Endothelial cell of umbilical vein (primary cell): ENCODE results near the gene SRGAP1. TPM values are rescaled to one million over a fixed set of nuclear protein-coding genes. Genes with fewer than 3 reads are reported as not detected.

Experiments
- BruUV-seq: library from RNA; stranded (reverse); fragments of 400-500 nt; replicated peaks from 2 replicates; lab custom pipeline; 2021; lab: Mats Ljungman, UMichigan
- CTCF ChIA-PET: fragments of 300-600, 350-600 bp; sonication (Branson Sonifier 250); formaldehyde crosslinking; loops from one replicate; lab custom pipeline; 2021; ENCODE audit warnings: antibody characterized with exemption, inconsistent platforms; lab: Charles Lee
- POLR2A ChIA-PET: fragments of 300-600, 350-600 bp; sonication (Branson Sonifier 250); formaldehyde crosslinking; loops from one replicate; lab custom pipeline; 2021; ENCODE audit warnings: antibody characterized with exemption, inconsistent platforms; lab: Charles Lee
- DNase-seq: peaks from one replicate; pipeline ENCODE4 v3.0.0-alpha.2; 2011; ENCODE audit warnings: low read depth, low spot score
- FAIRE-seq: peaks from 2 replicates; lab custom pipeline; 2011; peaks lifted over from hg19 to GRCh38; lab: Jason Lieb, UNC
- H2AFZ ChIP-seq: 2 replicates; pipeline ENCODE4 v1.6.0; 2012; ENCODE audit warnings: low read depth, low read length, control low read depth, inconsistent platforms
- H3K27ac ChIP-seq: 2 replicates; pipeline ENCODE4 v1.5.1; 2011; ENCODE audit warnings: low read depth, mild to moderate bottlenecking, control low read depth, low read length, moderate library complexity; ENCODE audit not compliant: insufficient read depth
- H3K27me3 ChIP-seq, 2 experiments: 2 replicates each; pipeline versions ENCODE4 v1.6.0 to v1.6.1; 2011; ENCODE audit warnings: low read length in 2 of 2, mixed read lengths in 1 of 2; ENCODE audit not compliant: control insufficient read depth in 2 of 2, insufficient read depth in 2 of 2
- H3K36me3 ChIP-seq, 2 experiments: 2 replicates in 1 of 2; 3 replicates in 1 of 2; pipeline ENCODE4 v1.5.1; 2011; ENCODE audit warnings: low read length in 2 of 2, mild to moderate bottlenecking in 1 of 2, moderate library complexity in 1 of 2; ENCODE audit not compliant: control insufficient read depth in 2 of 2, insufficient read depth in 2 of 2; ENCODE audit errors: extremely low read depth in 1 of 2
- H3K4me1 ChIP-seq: 3 replicates; pipeline ENCODE4 v1.5.1; 2011; ENCODE audit warnings: mild to moderate bottlenecking, low read length; ENCODE audit not compliant: control insufficient read depth, insufficient read depth; ENCODE audit errors: extremely low read depth
- H3K4me2 ChIP-seq: 2 replicates; pipeline ENCODE4 v1.6.1; 2011; ENCODE audit warnings: low read length, control low read depth, mixed read lengths; ENCODE audit not compliant: insufficient read depth
- H3K4me3 ChIP-seq, 3 experiments: fragments of 200-600 bp in 1 of 3; sonication (generic), shearing (Covaris generic) in 1 of 3; replicated peaks in 1 of 3; 2 replicates each; pipeline ENCODE4 v1.5.1; 2011 to 2016; ENCODE audit warnings: control low read depth in 3 of 3, low read length in 3 of 3, mild to moderate bottlenecking in 2 of 3, inconsistent platforms in 1 of 3, low read depth in 1 of 3, moderate library complexity in 1 of 3; ENCODE audit not compliant: insufficient read depth in 1 of 3
- H3K79me2 ChIP-seq: 2 replicates; pipeline ENCODE4 v1.6.0; 2012; ENCODE audit warnings: low read length, inconsistent platforms; ENCODE audit not compliant: control insufficient read depth, insufficient read depth
- H3K9ac ChIP-seq: replicated peaks from 2 replicates; pipeline ENCODE3; 2011; ENCODE audit warnings: low read length, control low read depth; ENCODE audit not compliant: insufficient read depth; ENCODE audit errors: extremely low read depth
- H3K9me1 ChIP-seq: replicated peaks from 3 replicates; pipeline ENCODE4 v1.6.0; 2011; ENCODE audit warnings: mild to moderate bottlenecking, low read length; ENCODE audit not compliant: control insufficient read depth, insufficient read depth; ENCODE audit errors: extremely low read depth
- H3K9me3 ChIP-seq: replicated peaks from 2 replicates; pipeline ENCODE4 v1.5.1; 2012; ENCODE audit warnings: low read length, inconsistent platforms; ENCODE audit not compliant: control insufficient read depth, insufficient read depth
- H4K20me1 ChIP-seq: replicated peaks from 2 replicates; pipeline ENCODE3; 2011; ENCODE audit warnings: mild to moderate bottlenecking, low read length; ENCODE audit not compliant: control insufficient read depth, insufficient read depth; ENCODE audit errors: extremely low read depth
- CTCF ChIP-seq, 2 donors: IDR thresholded peaks; 1 replicate in 1 of 2; 2 replicates in 1 of 2; pipeline ENCODE4 v1.5.1; 2011; ENCODE audit warnings: low read length in 2 of 2, mild to moderate bottlenecking in 2 of 2, moderate library complexity in 2 of 2, control low read depth in 1 of 2, inconsistent platforms in 1 of 2, low read depth in 1 of 2; ENCODE audit not compliant: insufficient read depth in 1 of 2; ENCODE audit errors: extremely low read depth in 1 of 2
- EZH2 ChIP-seq: IDR thresholded peaks from 2 replicates; pipeline ENCODE4 v1.6.1; 2012; ENCODE audit warnings: borderline replicate concordance, low read depth, mild to moderate bottlenecking, moderate library complexity, low read length, inconsistent platforms; ENCODE audit not compliant: severe bottlenecking
- FOS ChIP-seq: IDR thresholded peaks from 2 replicates; pipeline ENCODE4 v1.6.1; 2011; ENCODE audit warnings: mild to moderate bottlenecking, low read length, moderate library complexity, borderline replicate concordance; ENCODE audit not compliant: insufficient read depth
- GATA2 ChIP-seq: IDR thresholded peaks from 2 replicates; pipeline ENCODE4 v1.7.0; 2011; ENCODE audit warnings: low read depth, mild to moderate bottlenecking, moderate library complexity, mixed read lengths, low read length; ENCODE audit not compliant: insufficient read length, insufficient read depth
- JUN ChIP-seq: IDR thresholded peaks from 2 replicates; pipeline ENCODE4 v1.6.1; 2011; ENCODE audit warnings: borderline replicate concordance, low read depth; ENCODE audit not compliant: insufficient read length, insufficient read depth
- MAX ChIP-seq: IDR thresholded peaks from 2 replicates; pipeline ENCODE4 v1.6.1; 2011; ENCODE audit not compliant: insufficient read depth, insufficient read length
- MYC ChIP-seq: IDR thresholded peaks from one replicate; pipeline ENCODE4 v1.6.1; 2011; ENCODE audit warnings: mild to moderate bottlenecking, low read depth, low read length
- POLR2A ChIP-seq: IDR thresholded peaks from 2 replicates; pipeline ENCODE4 v1.6.1; 2012; ENCODE audit warnings: low read depth, mild to moderate bottlenecking, control low read depth, low read length
- POLR2AphosphoS5 ChIP-seq: IDR thresholded peaks from 2 replicates; pipeline ENCODE4 v1.6.1; 2012; ENCODE audit warnings: low read depth, mild to moderate bottlenecking, control low read depth, low read length, moderate library complexity; ENCODE audit not compliant: insufficient read depth
- dilution Hi-C: fragments of 300-500 bp; cut with MboI; formaldehyde crosslinking; loops from one replicate; pipeline ENCODE4 v1.15.0; 2019; ENCODE audit warnings: low sequenced_read_pairs; ENCODE audit not compliant: extremely low pct_ligation_motif_present
- intact Hi-C: fragments of 100-400 bp; cut with micrococcal nuclease; formaldehyde crosslinking; loops from one replicate; pipeline ENCODE4 v1.10.0; 2022
- polyA plus RNA-seq, 4 experiments: library from polyadenylated mRNA; depleted of rRNA in 3 of 4; stranded (reverse) in 3 of 4; unstranded in 1 of 4; fragments of >200 nt; gene quantifications; 2 replicates each; pipeline versions ENCODE4 v1.2.1 to v1.2.3, GENCODE V29; 2011 to 2012; ENCODE audit warnings: missing spikeins in 1 of 4
- total RNA-seq: library from RNA; stranded (reverse); gene quantifications from 2 replicates; pipeline ENCODE4 v1.2.3, GENCODE V29; 2021

The SRGAP1 gene
- total and polyA plus RNA-seq, 2 donors (not counting 3 experiments of a cell fraction or from before 2014, with no cell fraction given) = 4.9 to 16.3 TPM

- no peak overlapping the region for H3K9ac ChIP-seq
- TF ChIP-seq FOS (no peak), MAX (no peak), MYC (no peak), CTCF (IDR thresholded peaks at IDR 0.05; ENCODE audit: extremely low read depth in 1 of 2, insufficient read depth in 1 of 2, low read depth in 1 of 2, low read length in 2 of 2) (no peak), EZH2 (no peak), GATA2 (no peak), POLR2A (no peak), JUN (no peak), POLR2AphosphoS5 (no peak)
- CTCF ChIA-PET = interaction anchor here (1.4 kb wide), 1 partner anchor 299 kb away, joined by 3 read pairs; no protein-coding TSS in a partner anchor
- no peak overlapping the region for H2AFZ ChIP-seq
- no peak overlapping the region for H3K4me2 ChIP-seq
- no peaks in the 10 kb centered on the region for H4K20me1 ChIP-seq
- no peaks in the 10 kb centered on the region for H3K79me2 ChIP-seq
- H3K27me3 ChIP-seq = no peaks in the 10 kb centered on the region
- no TSS peak for BruUV-seq
- no peak overlapping the region for H3K27ac ChIP-seq
- no peaks in the 10 kb centered on the region for H3K9me3 ChIP-seq
- H3K36me3 ChIP-seq = peaks cover 0 to 2% of the 10 kb centered on the region in 2 experiments
- no peak overlapping the region for H3K4me3 ChIP-seq
- intact Hi-C loops (no loop called here), dilution Hi-C loops (no loop called here)
- H3K9me1 ChIP-seq = no peaks in the 10 kb centered on the region
- FAIRE-seq = no peak
- POLR2A ChIA-PET = no interaction called here
- H3K4me1 ChIP-seq = no peaks in the 10 kb centered on the region
- DNase-seq = no peak
Observed at GRCh38 chr12:64142382-64142781, 297.9 kb downstream of the SRGAP1 start.
